ENCODE measurements around the gene TRAF3.

The TRAF3 gene
- 47.9 to 70.7 (median 64.5) reads per million in 3 donors for total RNA-seq

GRCh38 chr14:102776761-102777710 lies at the start of gene TRAF3:
Gene TRAF3 (plus strand): TSS chr14:102777449. CDS start chr14:102870202, 92,753 bp downstream.
- peak within 1 kb of the TSS; percentile 88 for H3K27ac ChIP-seq (ENCODE audit: insufficient read depth, low read length, poor library complexity, severe bottlenecking)
- H3K4me3 ChIP-seq (ENCODE audit: insufficient read depth, low read depth, low read length, poor library complexity, severe bottlenecking) = peak within 1 kb of the TSS; percentile 59
- H3K4me1 ChIP-seq (ENCODE audit: control insufficient read depth, insufficient read depth, low read length, poor library complexity, severe bottlenecking) = peaks cover 29% of the 10 kb centered on the region
- DNase-seq = peak; percentile 83 to 85 (median 84)
- H3K27me3 ChIP-seq (replicated peaks; ENCODE audit: control insufficient read depth, insufficient read depth, low read length, poor library complexity, severe bottlenecking) = no peaks in the 10 kb centered on the region
- H3K9me3 ChIP-seq (ENCODE audit: control insufficient read depth, low read length) = no peaks in the 10 kb centered on the region
- H3K36me3 ChIP-seq (ENCODE audit: control insufficient read depth, insufficient read depth, low read length) = no peaks in the 10 kb centered on the region

- peaks cover 26% of the 10 kb centered on the region for H3K36me3 ChIP-seq (ENCODE audit: control insufficient read depth, insufficient read depth, low read length)
- no peak overlapping the region for H3K4me3 ChIP-seq (ENCODE audit: insufficient read depth, low read depth, low read length, poor library complexity, severe bottlenecking)
- no peaks in the 10 kb centered on the region for H3K9me3 ChIP-seq (ENCODE audit: control insufficient read depth, low read length)
- DNase-seq = no peak
- no peaks in the 10 kb centered on the region for H3K27me3 ChIP-seq (replicated peaks; ENCODE audit: control insufficient read depth, insufficient read depth, low read length, poor library complexity, severe bottlenecking)
- no peaks in the 10 kb centered on the region for H3K4me1 ChIP-seq (ENCODE audit: control insufficient read depth, insufficient read depth, low read length, poor library complexity, severe bottlenecking)
- H3K27ac ChIP-seq (ENCODE audit: insufficient read depth, low read length, poor library complexity, severe bottlenecking) = no peak overlapping the region
Observed at GRCh38 chr14:102728501-102728900, 48.7 kb upstream of the TRAF3 start.

GRCh38 chr14:102729268-102729667 lies 48.0 kb upstream of the TRAF3 start:
- Histone ChIP-seq H3K4me1 (ENCODE audit: control insufficient read depth, insufficient read depth, low read length, poor library complexity, severe bottlenecking) (no peaks in the 10 kb centered on the region), H3K36me3 (ENCODE audit: control insufficient read depth, insufficient read depth, low read length) (peaks cover 26% of the 10 kb centered on the region), H3K9me3 (ENCODE audit: control insufficient read depth, low read length) (no peaks in the 10 kb centered on the region), H3K4me3 (ENCODE audit: insufficient read depth, low read depth, low read length, poor library complexity, severe bottlenecking) (no peak overlapping the region), H3K27ac (ENCODE audit: insufficient read depth, low read length, poor library complexity, severe bottlenecking) (no peak overlapping the region), H3K27me3 (replicated peaks; ENCODE audit: control insufficient read depth, insufficient read depth, low read length, poor library complexity, severe bottlenecking) (no peaks in the 10 kb centered on the region)
- no peak for DNase-seq

GRCh38 chr14:102729825-102730224 lies 47.4 kb upstream of the TRAF3 start:
- DNase-seq = no peak
- Histone ChIP-seq H3K4me1 (ENCODE audit: control insufficient read depth, insufficient read depth, low read length, poor library complexity, severe bottlenecking) (no peaks in the 10 kb centered on the region), H3K27me3 (replicated peaks; ENCODE audit: control insufficient read depth, insufficient read depth, low read length, poor library complexity, severe bottlenecking) (no peaks in the 10 kb centered on the region), H3K27ac (ENCODE audit: insufficient read depth, low read length, poor library complexity, severe bottlenecking) (no peak overlapping the region), H3K9me3 (ENCODE audit: control insufficient read depth, low read length) (no peaks in the 10 kb centered on the region), H3K36me3 (ENCODE audit: control insufficient read depth, insufficient read depth, low read length) (peaks cover 26% of the 10 kb centered on the region), H3K4me3 (ENCODE audit: insufficient read depth, low read depth, low read length, poor library complexity, severe bottlenecking) (no peak overlapping the region)

GRCh38 chr14:102731101-102731870 lies 46.0 kb upstream of the TRAF3 start:
- no peaks in the 10 kb centered on the region for H3K27me3 ChIP-seq (replicated peaks; ENCODE audit: control insufficient read depth, insufficient read depth, low read length, poor library complexity, severe bottlenecking)
- no peak for DNase-seq
- no peak overlapping the region for H3K27ac ChIP-seq (ENCODE audit: insufficient read depth, low read length, poor library complexity, severe bottlenecking)
- no peaks in the 10 kb centered on the region for H3K4me1 ChIP-seq (ENCODE audit: control insufficient read depth, insufficient read depth, low read length, poor library complexity, severe bottlenecking)
- no peak overlapping the region for H3K4me3 ChIP-seq (ENCODE audit: insufficient read depth, low read depth, low read length, poor library complexity, severe bottlenecking)
- H3K9me3 ChIP-seq (ENCODE audit: control insufficient read depth, low read length) = no peaks in the 10 kb centered on the region
- peaks cover 22% of the 10 kb centered on the region for H3K36me3 ChIP-seq (ENCODE audit: control insufficient read depth, insufficient read depth, low read length)

- H3K9me3 ChIP-seq (ENCODE audit: control insufficient read depth, low read length) = no peaks in the 10 kb centered on the region
- H3K27ac ChIP-seq (ENCODE audit: insufficient read depth, low read length, poor library complexity, severe bottlenecking) = no peak overlapping the region
- peaks cover 15% of the 10 kb centered on the region for H3K36me3 ChIP-seq (ENCODE audit: control insufficient read depth, insufficient read depth, low read length)
- H3K4me3 ChIP-seq (ENCODE audit: insufficient read depth, low read depth, low read length, poor library complexity, severe bottlenecking) = no peak overlapping the region
- H3K27me3 ChIP-seq (replicated peaks; ENCODE audit: control insufficient read depth, insufficient read depth, low read length, poor library complexity, severe bottlenecking) = no peaks in the 10 kb centered on the region
- no peak for DNase-seq
- H3K4me1 ChIP-seq (ENCODE audit: control insufficient read depth, insufficient read depth, low read length, poor library complexity, severe bottlenecking) = no peaks in the 10 kb centered on the region
Observed at GRCh38 chr14:102731871-102732800, 45.1 kb upstream of the TRAF3 start.

GRCh38 chr14:102732924-102733323 lies 44.3 kb upstream of the TRAF3 start:
- Histone ChIP-seq H3K4me1 (ENCODE audit: control insufficient read depth, insufficient read depth, low read length, poor library complexity, severe bottlenecking) (no peaks in the 10 kb centered on the region), H3K27me3 (replicated peaks; ENCODE audit: control insufficient read depth, insufficient read depth, low read length, poor library complexity, severe bottlenecking) (no peaks in the 10 kb centered on the region), H3K36me3 (ENCODE audit: control insufficient read depth, insufficient read depth, low read length) (peaks cover 7% of the 10 kb centered on the region), H3K27ac (ENCODE audit: insufficient read depth, low read length, poor library complexity, severe bottlenecking) (no peak overlapping the region), H3K9me3 (ENCODE audit: control insufficient read depth, low read length) (no peaks in the 10 kb centered on the region), H3K4me3 (ENCODE audit: insufficient read depth, low read depth, low read length, poor library complexity, severe bottlenecking) (no peak overlapping the region)
- no peak for DNase-seq

GRCh38 chr14:102733326-102733725 lies 43.9 kb upstream of the TRAF3 start:
- DNase-seq = no peak
- H3K27me3 ChIP-seq (replicated peaks; ENCODE audit: control insufficient read depth, insufficient read depth, low read length, poor library complexity, severe bottlenecking) = no peaks in the 10 kb centered on the region
- H3K36me3 ChIP-seq (ENCODE audit: control insufficient read depth, insufficient read depth, low read length) = peaks cover 3% of the 10 kb centered on the region
- H3K4me3 ChIP-seq (ENCODE audit: insufficient read depth, low read depth, low read length, poor library complexity, severe bottlenecking) = no peak overlapping the region
- no peak overlapping the region for H3K27ac ChIP-seq (ENCODE audit: insufficient read depth, low read length, poor library complexity, severe bottlenecking)
- no peaks in the 10 kb centered on the region for H3K9me3 ChIP-seq (ENCODE audit: control insufficient read depth, low read length)
- H3K4me1 ChIP-seq (ENCODE audit: control insufficient read depth, insufficient read depth, low read length, poor library complexity, severe bottlenecking) = no peaks in the 10 kb centered on the region

GRCh38 chr14:102734436-102734835 lies 42.8 kb upstream of the TRAF3 start:
- Histone ChIP-seq H3K27me3 (replicated peaks; ENCODE audit: control insufficient read depth, insufficient read depth, low read length, poor library complexity, severe bottlenecking) (no peaks in the 10 kb centered on the region), H3K4me3 (ENCODE audit: insufficient read depth, low read depth, low read length, poor library complexity, severe bottlenecking) (no peak overlapping the region), H3K27ac (ENCODE audit: insufficient read depth, low read length, poor library complexity, severe bottlenecking) (no peak overlapping the region), H3K36me3 (ENCODE audit: control insufficient read depth, insufficient read depth, low read length) (no peaks in the 10 kb centered on the region), H3K4me1 (ENCODE audit: control insufficient read depth, insufficient read depth, low read length, poor library complexity, severe bottlenecking) (no peaks in the 10 kb centered on the region), H3K9me3 (ENCODE audit: control insufficient read depth, low read length) (no peaks in the 10 kb centered on the region)
- DNase-seq = no peak

Data from effector memory CD4-positive, alpha-beta T cell (primary cell).